ENCODE results near the gene VAPB.

GRCh38 chr20:58434326-58434725 is 45.3 kb downstream of the VAPB start:
- no peak for TF ChIP-seq CTCF (IDR thresholded peaks at IDR 0.05; ENCODE audit: insufficient read depth, low read length)
- no peak for TF ChIP-seq GABPA (IDR thresholded peaks at IDR 0.05; ENCODE audit: low read depth)
- TF ChIP-seq REST (IDR thresholded peaks at IDR 0.05; ENCODE audit: insufficient replicate concordance, low read depth): no peak
- TF ChIP-seq POLR2AphosphoS5 (IDR thresholded peaks at IDR 0.05; ENCODE audit: low read depth): no peak
- no peak for TF ChIP-seq SPI1 (IDR thresholded peaks at IDR 0.05; ENCODE audit: borderline replicate concordance, low read depth)
